GM12878 (cell line): Measurements from ENCODE around the gene HSP90AB1. TPM values are rescaled to one million over a fixed set of nuclear protein-coding genes. Genes with fewer than 3 reads are reported as not detected.

Experiments
- BCL3 ChIP-seq: IDR thresholded peaks from 2 replicates; pipeline ENCODE4 v1.6.1; 2011; ENCODE audit warnings: borderline replicate concordance, low read depth, mild to moderate bottlenecking, moderate library complexity, low read length; ENCODE audit not compliant: insufficient read depth, poor library complexity, severe bottlenecking
- CBX5 ChIP-seq: sonication (generic); IDR thresholded peaks from 2 replicates; pipeline ENCODE4 v1.6.1; 2016; ENCODE audit warnings: low read depth, moderate library complexity, mild to moderate bottlenecking, inconsistent platforms
- CREM ChIP-seq: IDR thresholded peaks from 2 replicates; pipeline ENCODE4 v1.6.1; 2014; ENCODE audit warnings: antibody characterized with exemption, low read depth
- EED ChIP-seq: sonication (generic); IDR thresholded peaks from 2 replicates; pipeline ENCODE4 v1.6.1; 2016; ENCODE audit warnings: antibody characterized with exemption, low read depth
- GATAD2B ChIP-seq: fragments of 450-650 bp; conservative IDR thresholded peaks from 2 replicates; pipeline ENCODE4 v1.6.1; 2017; ENCODE audit warnings: low read depth, mild to moderate bottlenecking, moderate library complexity
- MLLT1 ChIP-seq: fragments of 450-650 bp; IDR thresholded peaks from 2 replicates; pipeline ENCODE4 v1.6.1; 2016; ENCODE audit warnings: mild to moderate bottlenecking
- MXI1 ChIP-seq: fragments of 150-350 bp; IDR thresholded peaks from 2 replicates; pipeline ENCODE4 v1.6.1; 2011; ENCODE audit warnings: low read depth, mild to moderate bottlenecking, inconsistent platforms, low read length, improper control_type of control experiment
- NBN ChIP-seq: fragments of 450-650 bp; IDR thresholded peaks from 2 replicates; pipeline ENCODE4 v1.6.1; 2016
- NKRF ChIP-seq: fragments of 450-650 bp; conservative IDR thresholded peaks from 2 replicates; pipeline ENCODE4 v1.6.1; 2017; ENCODE audit warnings: mild to moderate bottlenecking, moderate library complexity
- NR2F1 ChIP-seq: fragments of 450-650 bp; conservative IDR thresholded peaks from 2 replicates; pipeline ENCODE4 v1.6.1; 2017; ENCODE audit warnings: mild to moderate bottlenecking
- PKNOX1 ChIP-seq: fragments of 450-650 bp; IDR thresholded peaks from 2 replicates; pipeline ENCODE4 v1.6.1; 2016; ENCODE audit warnings: mild to moderate bottlenecking
- POLR2AphosphoS5 ChIP-seq: IDR thresholded peaks from 2 replicates; pipeline ENCODE4 v1.6.1; 2011; ENCODE audit warnings: mild to moderate bottlenecking, low read length, inconsistent platforms
- POU2F2 ChIP-seq: IDR thresholded peaks from 3 replicates; pipeline ENCODE4 v1.6.1; 2011; ENCODE audit warnings: low read depth, mild to moderate bottlenecking, low read length, borderline replicate concordance
- RAD51 ChIP-seq: fragments of 450-650 bp; IDR thresholded peaks from 2 replicates; pipeline ENCODE4 v1.6.1; 2016; ENCODE audit warnings: moderate library complexity, mild to moderate bottlenecking, inconsistent platforms
- RELB ChIP-seq: fragments of 450-650 bp; IDR thresholded peaks from 2 replicates; pipeline ENCODE4 v1.6.1; 2017; ENCODE audit warnings: low read depth, mild to moderate bottlenecking, moderate library complexity
- ZNF24 ChIP-seq: fragments of 450-650 bp; IDR thresholded peaks from 2 replicates; pipeline ENCODE4 v1.6.1; 2017; ENCODE audit warnings: antibody characterized with exemption, mild to moderate bottlenecking
- ZNF384 ChIP-seq: IDR thresholded peaks from 2 replicates; pipeline ENCODE4 v1.6.1; 2012; ENCODE audit warnings: low read depth, mild to moderate bottlenecking, low read length, improper control_type of control experiment, borderline replicate concordance
- polyA plus RNA-seq, 11 experiments: library from polyadenylated mRNA; depleted of rRNA in 4 of 11; unstranded in 6 of 11; stranded (reverse) in 5 of 11; fragments of >200 nt; fragmentation: Nextera tagmentation in 4 of 11; fragmentation: Illumina TruSeq in 1 of 11; extraction: Ambion mirVana in 4 of 11; extraction: Trizol in 1 of 11; gene quantifications; 1 replicate in 1 of 11; 2 replicates in 10 of 11; pipeline versions ENCODE4 v1.2.1 to v1.2.3, GENCODE V29; 2011 to 2016; ENCODE audit warnings: inconsistent platforms in 2 of 11, missing spikeins in 2 of 11, low read depth in 1 of 11
- total RNA-seq, 4 experiments: library from RNA; depleted of rRNA in 3 of 4; stranded (reverse); fragments of >200 nt in 3 of 4; fragmentation: Illumina TruSeq in 1 of 4; extraction: Trizol in 1 of 4; gene quantifications; 2 replicates each; pipeline versions ENCODE4 v1.2.1 to v1.2.3, GENCODE V29; 2013 to 2021

HSP90AB1 gene
- total and polyA plus RNA-seq, 10 of the 15 experiments (the other 5 are each of a cell fraction or from before 2014, with no cell fraction given), result 988 to 1,682 (median 1,146) TPM

GRCh38 chr6:44219053-44219814, 27.7 kb upstream of the HSP90AB1 start (continued):
- TF ChIP-seq BCL3, result no peak
- TF ChIP-seq NR2F1, result peak; percentile 64; the same call in 1 of the 2 replicates
- TF ChIP-seq CREM, result no peak
- TF ChIP-seq RAD51, result no peak
- 0 out of 2 replicates have a peak, but pooled peaks have one; percentile 39 for TF ChIP-seq ZNF24
- TF ChIP-seq NBN, result peak; percentile 74; the same call in 1 of the 2 replicates
- peak; percentile 54 for TF ChIP-seq ZNF384
- TF ChIP-seq MXI1, result peak; percentile 62
- peak; percentile 55; the same call in 1 of the 2 replicates for TF ChIP-seq MLLT1
- 0 out of 3 replicates have a peak, but pooled peaks have one; percentile 16 for TF ChIP-seq POU2F2
- TF ChIP-seq GATAD2B, result peak; percentile 87; the same call in 1 of the 2 replicates
- TF ChIP-seq RELB, result peak; percentile 66; the same call in 1 of the 2 replicates
- peak; percentile 65 for TF ChIP-seq NKRF
- TF ChIP-seq POLR2AphosphoS5, result peak; percentile 60; the same call in 1 of the 2 replicates
- TF ChIP-seq CBX5, result no peak
- TF ChIP-seq PKNOX1, result no peak
- TF ChIP-seq EED, result peak; percentile 20; the same call in 1 of the 2 replicates
